Right lobe of liver (tissue), 4 donors: ENCODE data around the gene LIMCH1.

Experiments
- POLR2A ChIP-seq: fragments of 450-650 bp; IDR thresholded peaks from one replicate; pipeline ENCODE4 v1.6.1; 2017; ENCODE audit warnings: antibody characterized with exemption, mild to moderate bottlenecking
- TF ChIP-seq, protein P1 (sequence below), 4 donors: fragments of 200-600 bp in 3 of 4; fragments of 450-650 bp in 1 of 4; IDR thresholded peaks; one replicate each; pipeline versions ENCODE4 v1.5.1 to v1.8.0; 2016 to 2022; ENCODE audit warnings: antibody characterized with exemption in 4 of 4, mild to moderate bottlenecking in 2 of 4
- donor health status: DM: no; HTN: no; CAD: no.
- donor health status: DM: no; HTN: no; CAD: no.
- donor health status: DM: no; HTN: yes; CAD: no.

DNA sequence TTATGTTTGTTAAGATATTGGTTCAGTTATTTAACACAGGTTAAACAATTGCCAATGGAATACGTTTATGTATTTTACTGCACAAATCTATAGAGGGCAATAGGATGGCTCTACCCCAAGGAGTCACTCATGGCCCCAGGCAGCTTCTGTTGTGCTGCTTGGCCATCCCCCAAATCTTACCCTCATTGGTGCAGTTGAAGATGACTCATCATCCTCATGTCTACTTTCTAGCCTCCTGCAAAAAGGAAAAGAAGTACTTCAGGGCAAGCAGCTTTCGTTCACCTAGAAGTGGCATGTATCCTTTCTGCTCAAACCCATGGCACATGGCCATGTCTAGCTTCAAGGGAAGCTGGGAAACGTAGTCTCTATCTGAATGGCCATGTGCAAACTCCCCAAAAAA lies 196.4 kb downstream of the LIMCH1 start:
- TF ChIP-seq, protein P1, sequence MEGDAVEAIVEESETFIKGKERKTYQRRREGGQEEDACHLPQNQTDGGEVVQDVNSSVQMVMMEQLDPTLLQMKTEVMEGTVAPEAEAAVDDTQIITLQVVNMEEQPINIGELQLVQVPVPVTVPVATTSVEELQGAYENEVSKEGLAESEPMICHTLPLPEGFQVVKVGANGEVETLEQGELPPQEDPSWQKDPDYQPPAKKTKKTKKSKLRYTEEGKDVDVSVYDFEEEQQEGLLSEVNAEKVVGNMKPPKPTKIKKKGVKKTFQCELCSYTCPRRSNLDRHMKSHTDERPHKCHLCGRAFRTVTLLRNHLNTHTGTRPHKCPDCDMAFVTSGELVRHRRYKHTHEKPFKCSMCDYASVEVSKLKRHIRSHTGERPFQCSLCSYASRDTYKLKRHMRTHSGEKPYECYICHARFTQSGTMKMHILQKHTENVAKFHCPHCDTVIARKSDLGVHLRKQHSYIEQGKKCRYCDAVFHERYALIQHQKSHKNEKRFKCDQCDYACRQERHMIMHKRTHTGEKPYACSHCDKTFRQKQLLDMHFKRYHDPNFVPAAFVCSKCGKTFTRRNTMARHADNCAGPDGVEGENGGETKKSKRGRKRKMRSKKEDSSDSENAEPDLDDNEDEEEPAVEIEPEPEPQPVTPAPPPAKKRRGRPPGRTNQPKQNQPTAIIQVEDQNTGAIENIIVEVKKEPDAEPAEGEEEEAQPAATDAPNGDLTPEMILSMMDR (IDR thresholded peaks at IDR 0.05) = no peak
- no peak for TF ChIP-seq POLR2A
